K562 (cell line): Measurements from ENCODE around the gene RSPH3. TPM values are rescaled to one million over a fixed set of nuclear protein-coding genes. Genes with fewer than 3 reads are reported as not detected.
A peak's percentile ranks its signal among the peaks of the same experiment; 100 is the strongest.

Experiments
- ATAC-seq: fragments of 200-7000 bp; cut with Tn5 transposase; 3 replicates; pipeline ENCODE4 v1.9.1; 2020; ENCODE audit warnings: moderate library complexity
- BruUV-seq: library from RNA; stranded (reverse); fragments of 400-500 nt; replicated peaks from 2 replicates; lab custom pipeline; 2021; lab: Mats Ljungman, UMichigan
- CTCF ChIA-PET: fragments of 300-600 bp; formaldehyde crosslinking; extraction: SDS; loops from one replicate; lab custom pipeline; 2021; ENCODE audit warnings: low intra/inter-chr PET ratio; lab: Yijun Ruan, JAX
- POLR2A ChIA-PET: fragments of 300-600, 350-650 bp; sonication (Branson Sonifier 250); formaldehyde crosslinking; extraction: SDS; loops from one replicate; lab custom pipeline; 2021; ENCODE audit warnings: antibody characterized with exemption, inconsistent platforms; lab: Yijun Ruan, JAX
- DNase-seq, 4 experiments: peaks; one replicate each; pipeline versions ENCODE4 v3.0.0 to v3.0.0-alpha.2; 2011 to 2018; ENCODE audit warnings: low spot score in 3 of 4, mixed read lengths in 3 of 4; ENCODE audit errors: extremely low read depth in 1 of 4
- FAIRE-seq: peaks from 2 replicates; lab custom pipeline; 2011; peaks lifted over from hg19 to GRCh38; lab: Jason Lieb, UNC
- H2AFZ ChIP-seq: 2 replicates; pipeline ENCODE4 v1.6.0; 2011; ENCODE audit warnings: low read depth, low read length, control low read depth, inconsistent platforms
- H3K27ac ChIP-seq: fragments of 200-600 bp; 3 replicates; pipeline ENCODE4 v1.8.0; 2011; ENCODE audit warnings: low read depth, mild to moderate bottlenecking, control low read depth, inconsistent platforms, low read length, moderate library complexity, mixed read lengths; ENCODE audit errors: extremely low read depth
- H3K27me3 ChIP-seq, 2 experiments: fragments of 300-600 bp in 1 of 2; 2 replicates in 1 of 2; 3 replicates in 1 of 2; pipeline versions ENCODE4 v1.6.0 to v1.8.0; 2011; ENCODE audit warnings: inconsistent platforms in 2 of 2, low read length in 2 of 2, mild to moderate bottlenecking in 1 of 2, mixed read lengths in 1 of 2, moderate library complexity in 1 of 2; ENCODE audit not compliant: control insufficient read depth in 2 of 2, insufficient read depth in 2 of 2
- H3K36me3 ChIP-seq: fragments of 300-600 bp; 3 replicates; pipeline ENCODE4 v1.8.0; 2011; ENCODE audit warnings: mild to moderate bottlenecking, low read length, inconsistent platforms; ENCODE audit not compliant: control insufficient read depth, insufficient read depth
- H3K4me1 ChIP-seq, 2 experiments: fragments of 200-600 bp in 1 of 2; replicated peaks in 1 of 2; 2 replicates in 1 of 2; 3 replicates in 1 of 2; pipeline versions ENCODE4 v1.5.1 to v1.8.0; 2011; ENCODE audit warnings: inconsistent platforms in 2 of 2, low read length in 2 of 2, mild to moderate bottlenecking in 1 of 2, mixed read lengths in 1 of 2, moderate library complexity in 1 of 2; ENCODE audit not compliant: control insufficient read depth in 2 of 2, insufficient read depth in 2 of 2
- H3K4me2 ChIP-seq: 2 replicates; pipeline ENCODE4 v1.6.1; 2011; ENCODE audit warnings: low read length, control low read depth, inconsistent platforms, mixed read lengths; ENCODE audit not compliant: insufficient read depth
- H3K4me3 ChIP-seq: fragments of 200-600 bp; sonication (generic), shearing (Covaris generic); 2 replicates; pipeline ENCODE4 v1.5.1; 2016; ENCODE audit warnings: control low read depth, inconsistent platforms
- H3K79me2 ChIP-seq: fragments of 200-600 bp; 3 replicates; pipeline ENCODE4 v1.8.0; 2011; ENCODE audit warnings: low read length, inconsistent platforms; ENCODE audit not compliant: control insufficient read depth, insufficient read depth
- H3K9ac ChIP-seq, 2 experiments: 2 replicates each; pipeline versions ENCODE4 v1.6.0 to v1.6.1; 2011; ENCODE audit warnings: low read depth in 2 of 2, low read length in 2 of 2, control low read depth in 1 of 2, inconsistent platforms in 1 of 2, mild to moderate bottlenecking in 1 of 2, mixed read lengths in 1 of 2; ENCODE audit not compliant: insufficient read depth in 1 of 2
- H3K9me1 ChIP-seq: one replicate; pipeline ENCODE4 v1.6.0; 2011; ENCODE audit warnings: inconsistent platforms, mild to moderate bottlenecking, low read length, moderate library complexity; ENCODE audit not compliant: control insufficient read depth, insufficient read depth
- H3K9me3 ChIP-seq: replicated peaks from 2 replicates; pipeline ENCODE4 v1.5.1; 2011; ENCODE audit warnings: low read depth, low read length, inconsistent platforms; ENCODE audit not compliant: control insufficient read depth, insufficient read depth
- H4K20me1 ChIP-seq: replicated peaks from 2 replicates; pipeline ENCODE4 v1.6.1; 2011; ENCODE audit warnings: low read length, inconsistent platforms, mixed read lengths; ENCODE audit not compliant: control insufficient read depth, insufficient read depth
- CEBPB ChIP-seq: fragments of 450-650 bp; IDR thresholded peaks from 2 replicates; pipeline ENCODE4 v1.6.1; 2016; ENCODE audit warnings: missing genetic modification characterization, missing compliant biosample characterization
- CEBPG ChIP-seq, 3 experiments: fragments of 200-800 bp in 1 of 3; sonication (Bioruptor generic) in 1 of 3; sonication (generic) in 1 of 3; formaldehyde crosslinking in 1 of 3; IDR thresholded peaks in 2 of 3; conservative IDR thresholded peaks in 1 of 3; 2 replicates each; pipeline versions ENCODE4 v1.6.1 to v1.8.0; 2016 to 2022; ENCODE audit warnings: missing compliant biosample characterization in 2 of 3, missing genetic modification characterization in 2 of 3, mild to moderate bottlenecking in 1 of 3, missing genetic modification reagents in 1 of 3
- CREM ChIP-seq: IDR thresholded peaks from 2 replicates; pipeline ENCODE4 v1.6.1; 2014; ENCODE audit warnings: antibody characterized with exemption, low read depth
- EZH2 ChIP-seq: IDR thresholded peaks from 2 replicates; pipeline ENCODE4 v1.6.1; 2012; ENCODE audit warnings: low read depth, mild to moderate bottlenecking, inconsistent platforms, low read length, borderline replicate concordance
- MEF2A ChIP-seq: IDR thresholded peaks from 2 replicates; pipeline ENCODE4 v1.6.1; 2011; ENCODE audit warnings: low read depth, mild to moderate bottlenecking, low read length, moderate library complexity; ENCODE audit not compliant: control insufficient read depth
- MEF2D ChIP-seq: conservative IDR thresholded peaks from 2 replicates; pipeline ENCODE4 v1.6.1; 2016; ENCODE audit warnings: low read depth, missing genetic modification characterization, missing compliant biosample characterization
- PML ChIP-seq: IDR thresholded peaks from 2 replicates; pipeline ENCODE4 v1.6.1; 2012; ENCODE audit warnings: low read length, inconsistent platforms
- SMARCA4 ChIP-seq: fragments of 450-650 bp; IDR thresholded peaks from 2 replicates; pipeline ENCODE4 v1.6.1; 2016
- WGBS: fragments of 100-300 bp; shearing (Covaris generic); methylation state at CpG from one replicate; pipeline ENCODE4 v1.1.6; 2016; ENCODE audit warnings: low coverage, mixed read lengths; ENCODE audit not compliant: insufficient coverage; ENCODE audit errors: missing lambda C conversion rate; 5-methylcytosine and 5-hydroxymethylcytosine counted together
- in situ Hi-C: fragments of 300-500 bp; cut with MboI; formaldehyde crosslinking; loops from 4 replicates; pipeline ENCODE4 v1.15.0; 2018; ENCODE audit warnings: inconsistent platforms, mixed read lengths
- intact Hi-C: fragments of 100-400 bp; cut with micrococcal nuclease; formaldehyde crosslinking; loops from 2 replicates; pipeline ENCODE4 v1.14.2; 2022
- polyA plus RNA-seq, 8 experiments: library from polyadenylated mRNA; depleted of rRNA in 4 of 8; stranded (reverse) in 5 of 8; unstranded in 3 of 8; fragments of >200 nt; fragmentation: Nextera tagmentation in 2 of 8; fragmentation: Illumina TruSeq in 1 of 8; extraction: Ambion mirVana in 2 of 8; extraction: Trizol in 1 of 8; gene quantifications; 2 replicates each; pipeline versions ENCODE4 v1.2.1 to v1.2.3, GENCODE V29; 2011 to 2014; ENCODE audit warnings: inconsistent platforms in 1 of 8, missing spikeins in 1 of 8
- small RNA-seq: library from RNA; depleted of rRNA; stranded (forward); fragments of <200 nt; gene quantifications from one replicate; pipeline ENCODE3, GENCODE V24; 2014
- total RNA-seq, 7 experiments: library from RNA; depleted of rRNA in 6 of 7; stranded (reverse); fragments of >200 nt in 6 of 7; fragmentation: Illumina TruSeq in 2 of 7; extraction: Trizol in 2 of 7; gene quantifications; 2 replicates each; pipeline versions ENCODE4 v1.2.1 to v1.2.3, GENCODE V29; 2011 to 2021; ENCODE audit warnings: low replicate concordance in 1 of 7

The RSPH3 gene
- total and polyA plus RNA-seq, 9 of the 15 experiments (the other 6 are each of a cell fraction or from before 2014, with no cell fraction given), result 0.52 to 2.9 (median 1.5) TPM

- BruUV-seq, result no TSS peak
- FAIRE-seq, result no peak
- POLR2A ChIA-PET, result interaction anchor here (0.5 to 1.6 kb wide), 3 partner anchors 10 to 165 kb away, joined by 3 to 4 read pairs (median 3); no protein-coding TSS in a partner anchor
Measured at GRCh38 chr6:158923805-158924498, 76.0 kb downstream of the RSPH3 start.

More at GRCh38 chr6:158923805-158924498, 76.0 kb downstream of the RSPH3 start:
- Histone ChIP-seq H3K27ac (no peak overlapping the region), H3K36me3 (no peaks in the 10 kb centered on the region), H3K4me2 (peak overlapping the region; percentile 45; the same call in 1 of the 2 replicates), H3K9me3 (no peaks in the 10 kb centered on the region), H2AFZ (peak overlapping the region; percentile 46), H4K20me1 (no peaks in the 10 kb centered on the region), H3K4me1 (peaks cover 4 to 12% of the 10 kb centered on the region in 2 experiments; a peak in 4 of 5 replicates), H3K79me2 (no peaks in the 10 kb centered on the region), H3K9ac (no peak overlapping the region), H3K9me1 (no peaks in the 10 kb centered on the region), H3K4me3 (no peak overlapping the region), H3K27me3 (no peaks in the 10 kb centered on the region)
- CTCF ChIA-PET, result interaction anchor here (0.6 kb wide), 1 partner anchor 775 kb away, joined by 5 read pairs; no protein-coding TSS in a partner anchor
- intact Hi-C loops, result loop anchor here (5.0 kb wide), 1 partner anchor 52 kb away; no protein-coding TSS in a partner anchor
- ATAC-seq (peak; percentile 45), DNase-seq (peak in 1 of 4 experiments; percentile 39)
- TF ChIP-seq EZH2 (no peak), PML (no peak), CREM (0 out of 2 replicates have a peak, but pooled peaks have one; percentile 5), MEF2A (peak; percentile 86), MEF2D (tag) (peak; percentile 90), CEBPB (tag) (peak; percentile 36; the same call in 1 of the 2 replicates), CEBPG (CRISPR knock-in tag; IDR thresholded peaks at IDR 0.05) (no peak), CEBPG (tag; conservative IDR thresholded peaks at IDR 0.05 in 1 of 2, IDR thresholded peaks at IDR 0.05 in 1 of 2) (0 out of 4 replicates have a peak, but pooled peaks of 1 of the 2 experiments have one; percentile 10), SMARCA4 (0 out of 2 replicates have a peak, but pooled peaks have one; percentile 9)
- in situ Hi-C loops, result no loop called here
- 59% methylated on average over 14 of the region's 14 CpGs for WGBS

Small RNA genes lying within 50 kb of the gene (small RNA-seq; reads per million reads assigned to genes)
- gene RNU6-293P, result not detected

Other genes starting within 250 kb of the RSPH3 start
- gene EZR, start 180.8 kb downstream of the RSPH3 start, total RNA-seq (2014; rRNA removed), result 161 and 162 TPM in 2 replicates
- gene EZR, start 180.8 kb downstream of the RSPH3 start, total RNA-seq (2014; rRNA removed; fragmentation: Illumina TruSeq; extraction: Trizol), result 71.5 and 72.7 TPM in 2 replicates
- gene EZR, start 180.8 kb downstream of the RSPH3 start, total RNA-seq (2015; rRNA removed; fragmentation: Illumina TruSeq; extraction: Trizol), result 110 and 117 TPM in 2 replicates
- 125 and 143 TPM in 2 replicates for gene EZR, start 180.8 kb downstream of the RSPH3 start, total RNA-seq (2021)
- 104 and 135 TPM in 2 replicates for gene EZR, start 180.8 kb downstream of the RSPH3 start, polyA plus RNA-seq (2011; rRNA removed)
- gene EZR, start 180.8 kb downstream of the RSPH3 start, polyA plus RNA-seq (2014; fragmentation: Illumina TruSeq; extraction: Trizol), result 93.0 and 101 TPM in 2 replicates
- gene EZR, start 180.8 kb downstream of the RSPH3 start, polyA plus RNA-seq (2014; fragmentation: Nextera tagmentation; extraction: Ambion mirVana), result 10 to 100 TPM; 36.5 to 63.6 TPM
- 91.5 and 114 TPM in 2 replicates for gene EZR, start 180.8 kb downstream of the RSPH3 start, polyA plus RNA-seq (2014; rRNA removed)
- gene TAGAP, start 44.8 kb upstream of the RSPH3 start, total RNA-seq (2014; rRNA removed), result not detected in 2 replicates
- not detected in 2 replicates for gene TAGAP, start 44.8 kb upstream of the RSPH3 start, total RNA-seq (2014; rRNA removed; fragmentation: Illumina TruSeq; extraction: Trizol)
- gene TAGAP, start 44.8 kb upstream of the RSPH3 start, total RNA-seq (2015; rRNA removed; fragmentation: Illumina TruSeq; extraction: Trizol), result not detected in 2 replicates
- gene TAGAP, start 44.8 kb upstream of the RSPH3 start, total RNA-seq (2021), result 0.07 and 0.27 TPM in 2 replicates
- not detected in 2 replicates for gene TAGAP, start 44.8 kb upstream of the RSPH3 start, polyA plus RNA-seq (2011; rRNA removed)
- gene TAGAP, start 44.8 kb upstream of the RSPH3 start, polyA plus RNA-seq (2014; fragmentation: Illumina TruSeq; extraction: Trizol), result not detected in 2 replicates
- gene TAGAP, start 44.8 kb upstream of the RSPH3 start, polyA plus RNA-seq (2014; fragmentation: Nextera tagmentation; extraction: Ambion mirVana), result not detected
- not detected in 2 replicates for gene TAGAP, start 44.8 kb upstream of the RSPH3 start, polyA plus RNA-seq (2014; rRNA removed)
- not detected in 2 replicates for gene FNDC1, start 169.2 kb upstream of the RSPH3 start, total RNA-seq (2014; rRNA removed)
- not detected in 2 replicates for gene FNDC1, start 169.2 kb upstream of the RSPH3 start, total RNA-seq (2014; rRNA removed; fragmentation: Illumina TruSeq; extraction: Trizol)
- gene FNDC1, start 169.2 kb upstream of the RSPH3 start, total RNA-seq (2015; rRNA removed; fragmentation: Illumina TruSeq; extraction: Trizol), result not detected in 2 replicates
- gene FNDC1, start 169.2 kb upstream of the RSPH3 start, total RNA-seq (2021), result not detected in 2 replicates
- not detected in 2 replicates for gene FNDC1, start 169.2 kb upstream of the RSPH3 start, polyA plus RNA-seq (2011; rRNA removed)
- gene FNDC1, start 169.2 kb upstream of the RSPH3 start, polyA plus RNA-seq (2014; fragmentation: Illumina TruSeq; extraction: Trizol), result not detected in 2 replicates
- not detected for gene FNDC1, start 169.2 kb upstream of the RSPH3 start, polyA plus RNA-seq (2014; fragmentation: Nextera tagmentation; extraction: Ambion mirVana)
- not detected in 2 replicates for gene FNDC1, start 169.2 kb upstream of the RSPH3 start, polyA plus RNA-seq (2014; rRNA removed)